HUES64 (cell line): ENCODE results near the gene TXNDC15.
"Not testable (repeated sequence)": the region's sequence is repeated elsewhere in the genome, so short reads cannot be mapped to it uniquely, and the experiment has no call there.

Source experiments
- H3K27ac ChIP-seq: 2 replicates; pipeline ENCODE4 v1.7.0; 2013; ENCODE audit warnings: low read depth, low read length, inconsistent platforms
- H3K27me3 ChIP-seq: 2 replicates; pipeline ENCODE4 v1.6.1; 2013; ENCODE audit warnings: mild to moderate bottlenecking, low read length; ENCODE audit not compliant: insufficient read depth
- H3K36me3 ChIP-seq: 2 replicates; pipeline ENCODE4 v1.6.1; 2013; ENCODE audit warnings: mild to moderate bottlenecking, low read length; ENCODE audit not compliant: insufficient read depth
- H3K4me1 ChIP-seq: 2 replicates; pipeline ENCODE4 v1.6.1; 2013; ENCODE audit warnings: mild to moderate bottlenecking, low read length, moderate library complexity; ENCODE audit not compliant: insufficient read depth
- H3K4me3 ChIP-seq: 2 replicates; pipeline ENCODE4 v1.5.1; 2013; ENCODE audit warnings: mild to moderate bottlenecking, low read length, moderate library complexity
- H3K9ac ChIP-seq: 2 replicates; pipeline ENCODE4 v1.6.1; 2013; ENCODE audit warnings: mild to moderate bottlenecking, low read depth, low read length
- H3K9me3 ChIP-seq: 2 replicates; pipeline ENCODE4 v1.6.1; 2013; ENCODE audit warnings: low read depth, low read length; ENCODE audit not compliant: insufficient read depth
- WGBS: fragments of 150-250, 120-280 bp; methylation state at CpG from one replicate; pipeline ENCODE4 v1.1.7; 2013; ENCODE audit warnings: missing lambda C conversion rate; 5-methylcytosine and 5-hydroxymethylcytosine counted together

The TXNDC15 gene

GRCh38 chr5:134904610-134905245 lies 30.6 kb downstream of the TXNDC15 start, which contains the start of gene PCBD2:
Gene PCBD2, plus strand, starts transcription at chr5:134905131. Its CDS starts 9 bp downstream, at chr5:134905140.
- Histone ChIP-seq H3K4me1 (no peaks in the 10 kb centered on the region; the same call in 1 of the 2 replicates), H3K27me3 (no peaks in the 10 kb centered on the region), H3K9me3 (no peaks in the 10 kb centered on the region), H3K4me3 (peak within 1 kb of the TSS; percentile 97), H3K36me3 (peaks cover 6% of the 10 kb centered on the region), H3K9ac (peak within 1 kb of the TSS; percentile 96), H3K27ac (peak within 1 kb of the TSS; percentile 95)
- under 1% methylated on average over 84 of the region's 84 CpGs for WGBS

- Histone ChIP-seq H3K4me3 (peak overlapping the region; percentile 97), H3K27ac (peak overlapping the region; percentile 95), H3K9ac (peak overlapping the region; percentile 96), H3K9me3 (no peaks in the 10 kb centered on the region), H3K4me1 (no peaks in the 10 kb centered on the region; the same call in 1 of the 2 replicates), H3K36me3 (peaks cover 12% of the 10 kb centered on the region), H3K27me3 (no peaks in the 10 kb centered on the region)
- WGBS = under 1% methylated on average over 54 of the region's 54 CpGs
Measured at GRCh38 chr5:134905246-134905996, 31.2 kb downstream of the TXNDC15 start.

- WGBS = 80% methylated on average over 1 of the region's 1 CpG
- H3K36me3 ChIP-seq = peaks cover 23% of the 10 kb centered on the region
- no peaks in the 10 kb centered on the region for H3K9me3 ChIP-seq
- no peak overlapping the region for H3K4me3 ChIP-seq
- H3K9ac ChIP-seq = no peak overlapping the region
- H3K27ac ChIP-seq = no peak overlapping the region
- no peaks in the 10 kb centered on the region; the same call in 1 of the 2 replicates for H3K4me1 ChIP-seq
- no peaks in the 10 kb centered on the region for H3K27me3 ChIP-seq
Measured at GRCh38 chr5:134906811-134907210, 32.6 kb downstream of the TXNDC15 start.

GRCh38 chr5:134910752-134911151 lies 36.6 kb downstream of the TXNDC15 start:
- not testable (repeated sequence) for H3K4me1 ChIP-seq, H3K27ac ChIP-seq, H3K9ac ChIP-seq, H3K27me3 ChIP-seq, H3K9me3 ChIP-seq, H3K4me3 ChIP-seq
- peaks cover 48% of the 10 kb centered on the region for H3K36me3 ChIP-seq
- 100% methylated on average over 2 of the region's 2 CpGs for WGBS

- WGBS = 84% methylated on average over 8 of the region's 8 CpGs
- Histone ChIP-seq H3K27me3 (no peaks in the 10 kb centered on the region), H3K9ac (no peak overlapping the region), H3K4me3 (no peak overlapping the region), H3K36me3 (peaks cover 46% of the 10 kb centered on the region), H3K9me3 (no peaks in the 10 kb centered on the region), H3K27ac (no peak overlapping the region), H3K4me1 (no peaks in the 10 kb centered on the region; the same call in 1 of the 2 replicates)
Measured at GRCh38 chr5:134911285-134912206, 37.4 kb downstream of the TXNDC15 start.

GRCh38 chr5:134913254-134913653 lies 39.1 kb downstream of the TXNDC15 start:
- WGBS = 91% methylated on average over 3 of the region's 3 CpGs
- Histone ChIP-seq H3K9me3 (no peaks in the 10 kb centered on the region), H3K36me3 (peaks cover 45% of the 10 kb centered on the region), H3K9ac (no peak overlapping the region), H3K27me3 (no peaks in the 10 kb centered on the region), H3K4me3 (no peak overlapping the region), H3K4me1 (no peaks in the 10 kb centered on the region), H3K27ac (no peak overlapping the region)

- no peak overlapping the region for H3K9ac ChIP-seq
- H3K36me3 ChIP-seq = peaks cover 49% of the 10 kb centered on the region
- WGBS = 93% methylated on average over 1 of the region's 1 CpG
- no peak overlapping the region for H3K27ac ChIP-seq
- H3K9me3 ChIP-seq = no peaks in the 10 kb centered on the region
- H3K4me3 ChIP-seq = no peak overlapping the region
- H3K4me1 ChIP-seq = no peaks in the 10 kb centered on the region
- H3K27me3 ChIP-seq = no peaks in the 10 kb centered on the region
Measured at GRCh38 chr5:134913795-134914194, 39.6 kb downstream of the TXNDC15 start.

GRCh38 chr5:134917070-134917815 lies 43.1 kb downstream of the TXNDC15 start:
- Histone ChIP-seq H3K9me3 (no peaks in the 10 kb centered on the region), H3K36me3 (peaks cover 38% of the 10 kb centered on the region), H3K27ac (no peak overlapping the region), H3K27me3 (no peaks in the 10 kb centered on the region), H3K4me1 (no peaks in the 10 kb centered on the region), H3K4me3 (no peak overlapping the region), H3K9ac (no peak overlapping the region)
- WGBS = 88% methylated on average over 10 of the region's 10 CpGs

GRCh38 chr5:134918861-134919260 lies 44.7 kb downstream of the TXNDC15 start:
- Histone ChIP-seq H3K36me3 (peaks cover 31% of the 10 kb centered on the region), H3K27ac (no peak overlapping the region), H3K9me3 (no peaks in the 10 kb centered on the region), H3K27me3 (no peaks in the 10 kb centered on the region), H3K4me3 (no peak overlapping the region), H3K9ac (no peak overlapping the region), H3K4me1 (no peaks in the 10 kb centered on the region)
- 85% methylated on average over 3 of the region's 3 CpGs for WGBS

- Histone ChIP-seq H3K4me3 (no peak overlapping the region), H3K9ac (no peak overlapping the region), H3K27ac (no peak overlapping the region), H3K27me3 (no peaks in the 10 kb centered on the region), H3K9me3 (no peaks in the 10 kb centered on the region), H3K36me3 (peaks cover 19% of the 10 kb centered on the region), H3K4me1 (no peaks in the 10 kb centered on the region)
- WGBS = 95% methylated on average over 9 of the region's 9 CpGs
Measured at GRCh38 chr5:134920848-134921575, 46.8 kb downstream of the TXNDC15 start.
